MM.1S (cell line): Measurements from ENCODE around the gene CD44.

Source experiments
- DNase-seq: peaks from one replicate; pipeline ENCODE4 v3.0.0-alpha.2; 2015
- H2AFZ ChIP-seq: fragments of 300-600 bp; sonication (generic); 2 replicates; pipeline ENCODE4 v1.6.0; 2016; ENCODE audit warnings: antibody characterized with exemption, low read length
- H3F3A ChIP-seq: fragments of 300-600 bp; sonication (generic); 2 replicates; pipeline ENCODE4 v1.6.1; 2016; ENCODE audit warnings: mild to moderate bottlenecking, antibody characterized with exemption, low read length, moderate library complexity, mixed read lengths; ENCODE audit not compliant: insufficient read depth
- H3K27ac ChIP-seq: fragments of 300-600 bp; sonication (generic); 2 replicates; pipeline ENCODE4 v1.5.1; 2016; ENCODE audit warnings: mild to moderate bottlenecking, low read length
- H3K27me3 ChIP-seq: fragments of 300-600 bp; sonication (generic); replicated peaks from 2 replicates; pipeline ENCODE4 v1.6.0; 2016; ENCODE audit warnings: low read length; ENCODE audit not compliant: insufficient read depth
- H3K36me3 ChIP-seq: fragments of 300-600 bp; sonication (generic); replicated peaks from 2 replicates; pipeline ENCODE4 v1.6.1; 2016; ENCODE audit warnings: mild to moderate bottlenecking, low read length, mixed read lengths; ENCODE audit not compliant: insufficient read depth
- H3K4me1 ChIP-seq: fragments of 300-600 bp; sonication (generic); 2 replicates; pipeline ENCODE4 v1.6.1; 2016; ENCODE audit warnings: low read length, mixed read lengths
- H3K4me2 ChIP-seq: fragments of 300-600 bp; sonication (generic); 2 replicates; pipeline ENCODE4 v1.6.0; 2016; ENCODE audit warnings: low read depth, low read length
- H3K4me3 ChIP-seq: fragments of 300-600 bp; sonication (generic); 2 replicates; pipeline ENCODE4 v1.5.1; 2016; ENCODE audit warnings: low read length, mixed read lengths
- H3K79me2 ChIP-seq: fragments of 300-600 bp; sonication (generic); 2 replicates; pipeline ENCODE4 v1.6.1; 2016; ENCODE audit warnings: mixed run types, low read length, mixed read lengths
- H3K9ac ChIP-seq: fragments of 300-600 bp; sonication (generic); 2 replicates; pipeline ENCODE4 v1.6.1; 2016; ENCODE audit warnings: low read length, mixed read lengths
- H3K9me2 ChIP-seq: fragments of 300-600 bp; sonication (generic); replicated peaks from 2 replicates; pipeline ENCODE4 v1.6.1; 2016; ENCODE audit warnings: mild to moderate bottlenecking, low read length, mixed read lengths; ENCODE audit not compliant: insufficient read depth
- H3K9me3 ChIP-seq: fragments of 300-600 bp; sonication (generic); replicated peaks from 2 replicates; pipeline ENCODE4 v1.6.1; 2016; ENCODE audit warnings: mild to moderate bottlenecking, low read length, mixed read lengths; ENCODE audit not compliant: insufficient read depth
- H4K20me1 ChIP-seq: fragments of 300-600 bp; sonication (generic); 2 replicates; pipeline ENCODE4 v1.6.1; 2016; ENCODE audit warnings: mild to moderate bottlenecking, low read length, moderate library complexity, mixed read lengths; ENCODE audit not compliant: insufficient read depth
- CTCF ChIP-seq: fragments of 300-600 bp; sonication (generic); IDR thresholded peaks from 2 replicates; pipeline ENCODE4 v1.5.1; 2016; ENCODE audit warnings: antibody characterized with exemption, low read length, mixed read lengths
- EZH2 ChIP-seq: fragments of 300-600 bp; sonication (generic); optimal IDR thresholded peaks from 2 replicates; pipeline ENCODE3; 2017; ENCODE audit warnings: low read depth, mild to moderate bottlenecking, antibody characterized with exemption, low read length, mixed read lengths
- EZH2phosphoT487 ChIP-seq: fragments of 300-600 bp; sonication (generic); IDR thresholded peaks from 2 replicates; pipeline ENCODE4 v1.6.1; 2018; ENCODE audit warnings: antibody characterized with exemption, low read length

Gene CD44

GRCh38 chr11:35096723-35097122 is 42.2 kb upstream of the CD44 start:
- no peaks in the 10 kb centered on the region for H3K4me1 ChIP-seq
- H3K27ac ChIP-seq: no peak overlapping the region
- no peak overlapping the region for H3K4me3 ChIP-seq
- H3F3A ChIP-seq: no peaks in the 10 kb centered on the region
- H3K9me2 ChIP-seq: no peaks in the 10 kb centered on the region
- no peak overlapping the region for H3K9ac ChIP-seq
- no peak overlapping the region for H2AFZ ChIP-seq
- no peak for DNase-seq
- H3K79me2 ChIP-seq: no peaks in the 10 kb centered on the region
- no peaks in the 10 kb centered on the region for H3K9me3 ChIP-seq
- H4K20me1 ChIP-seq: no peaks in the 10 kb centered on the region
- no peaks in the 10 kb centered on the region for H3K27me3 ChIP-seq
- TF ChIP-seq CTCF (no peak), EZH2 (no peak), EZH2phosphoT487 (no peak)
- H3K36me3 ChIP-seq: no peaks in the 10 kb centered on the region
- no peak overlapping the region for H3K4me2 ChIP-seq

GRCh38 chr11:35097814-35098455 is 41.0 kb upstream of the CD44 start:
- Histone ChIP-seq H3K79me2 (no peaks in the 10 kb centered on the region), H2AFZ (no peak overlapping the region), H3K4me2 (no peak overlapping the region), H3K27ac (no peak overlapping the region), H3K9ac (no peak overlapping the region), H3F3A (no peaks in the 10 kb centered on the region), H3K4me3 (no peak overlapping the region), H4K20me1 (no peaks in the 10 kb centered on the region), H3K9me2 (no peaks in the 10 kb centered on the region), H3K36me3 (no peaks in the 10 kb centered on the region), H3K27me3 (no peaks in the 10 kb centered on the region), H3K4me1 (no peaks in the 10 kb centered on the region), H3K9me3 (no peaks in the 10 kb centered on the region)
- no peak for DNase-seq
- no peak for TF ChIP-seq EZH2

- Histone ChIP-seq H2AFZ (no peak overlapping the region), H3K4me2 (no peak overlapping the region)
These were observed 40.1 kb upstream of the CD44 start for GRCh38 chr11:35098855-35099254.

More at GRCh38 chr11:35098855-35099254, 40.1 kb upstream of the CD44 start:
- Histone ChIP-seq H3F3A (no peaks in the 10 kb centered on the region), H3K9me2 (no peaks in the 10 kb centered on the region), H3K9me3 (no peaks in the 10 kb centered on the region), H3K27me3 (no peaks in the 10 kb centered on the region), H4K20me1 (no peaks in the 10 kb centered on the region), H3K79me2 (no peaks in the 10 kb centered on the region), H3K9ac (no peak overlapping the region), H3K4me3 (no peak overlapping the region), H3K4me1 (no peaks in the 10 kb centered on the region), H3K36me3 (no peaks in the 10 kb centered on the region), H3K27ac (no peak overlapping the region)
- DNase-seq: no peak
- TF ChIP-seq CTCF (no peak), EZH2 (no peak), EZH2phosphoT487 (no peak)
